ENCODE results near the gene ST3GAL4.

DNA sequence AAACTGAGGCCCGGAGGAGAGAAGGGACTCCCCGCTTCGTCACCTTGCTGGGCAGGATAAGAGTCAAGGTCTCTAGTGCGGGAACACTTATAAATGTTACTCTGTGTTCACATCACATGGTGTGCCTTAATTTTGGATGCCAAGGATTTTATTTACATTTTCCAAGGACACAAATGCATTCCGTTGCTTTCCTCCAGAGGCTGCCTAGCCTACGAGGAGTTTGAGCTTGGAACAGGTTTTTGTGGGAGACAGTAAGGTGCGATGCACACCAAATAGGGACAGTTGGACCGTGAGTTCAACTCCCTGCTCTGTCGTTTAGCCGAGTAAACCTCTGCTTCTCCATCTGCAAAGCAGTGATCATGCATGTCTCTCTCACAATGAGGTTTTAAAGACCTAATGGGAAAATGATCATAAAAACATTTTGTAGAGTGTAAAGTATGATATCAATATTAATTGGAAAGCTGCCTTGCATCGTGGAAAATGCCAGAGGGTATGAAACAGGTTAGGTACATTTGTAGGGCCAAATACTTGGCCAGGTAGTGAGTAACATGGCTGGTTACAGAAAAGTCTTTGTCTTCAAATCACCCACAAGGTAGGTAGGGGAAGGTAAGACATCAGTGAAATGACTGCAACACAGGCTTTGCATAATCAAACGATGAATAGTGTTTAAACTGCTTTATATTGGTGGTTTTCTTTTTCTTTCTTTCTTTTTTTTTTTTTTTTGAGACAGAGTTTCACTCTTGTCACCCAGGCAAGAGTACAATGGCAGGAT lies 61.8 kb downstream of the ST3GAL4 start:
- TF ChIP-seq POLR2A (IDR thresholded peaks at IDR 0.05): no peak
- no peak for TF ChIP-seq EP300 (IDR thresholded peaks at IDR 0.05)
